Measurements from ENCODE around the gene ADAMTS6. TPM values are rescaled to one million over a fixed set of nuclear protein-coding genes. Genes with fewer than 3 reads are reported as not detected.

The ADAMTS6 gene
- total RNA-seq, 2 experiments from 2014 or later, result 1.6 to 1.7 TPM

- Mint-ChIP-seq H3K4me1 (no peaks in the 10 kb centered on the region), H3K36me3 (ENCODE audit: low read depth) (no peaks in the 10 kb centered on the region), H3K27ac (no peak overlapping the region), H3K9me3 (no peaks in the 10 kb centered on the region), H3K4me3 (no peak overlapping the region), H3K27me3 (no peaks in the 10 kb centered on the region)
- no peak for DNase-seq
- ChIA-PET POLR2A (no interaction called here), CTCF (interaction anchor here (1.2 to 1.7 kb wide), 2 partner anchors 23 to 649 kb away, joined by 3 to 5 read pairs; no protein-coding TSS in a partner anchor)
Observed at GRCh38 chr5:65459995-65460394, 21.7 kb downstream of the ADAMTS6 start.

- ChIA-PET POLR2A (interaction anchor here (0.6 kb wide), 1 partner anchor 220 kb away, joined by 3 read pairs; no protein-coding TSS in a partner anchor), CTCF (no interaction called here)
- Mint-ChIP-seq H3K4me1 (no peaks in the 10 kb centered on the region), H3K9me3 (no peaks in the 10 kb centered on the region), H3K27me3 (no peaks in the 10 kb centered on the region), H3K4me3 (no peak overlapping the region), H3K27ac (no peak overlapping the region), H3K36me3 (ENCODE audit: low read depth) (no peaks in the 10 kb centered on the region)
- DNase-seq, result no peak
Observed at GRCh38 chr5:65455064-65455463, 26.7 kb downstream of the ADAMTS6 start.

- POLR2A ChIA-PET, result no interaction called here
- CTCF ChIA-PET, result no interaction called here
- Mint-ChIP-seq H3K27me3 (no peaks in the 10 kb centered on the region), H3K27ac (no peak overlapping the region), H3K36me3 (ENCODE audit: low read depth) (no peaks in the 10 kb centered on the region), H3K4me3 (no peak overlapping the region), H3K9me3 (no peaks in the 10 kb centered on the region), H3K4me1 (no peaks in the 10 kb centered on the region)
- no peak for DNase-seq
Observed at GRCh38 chr5:65451436-65451835, 30.3 kb downstream of the ADAMTS6 start.

- Mint-ChIP-seq H3K9me3 (no peaks in the 10 kb centered on the region), H3K36me3 (ENCODE audit: low read depth) (no peaks in the 10 kb centered on the region), H3K4me1 (no peaks in the 10 kb centered on the region), H3K4me3 (no peak overlapping the region), H3K27ac (no peak overlapping the region), H3K27me3 (peaks cover 5% of the 10 kb centered on the region)
- CTCF ChIA-PET, result no interaction called here
- no peak for DNase-seq
- POLR2A ChIA-PET, result no interaction called here
Observed at GRCh38 chr5:65446682-65447081, 35.0 kb downstream of the ADAMTS6 start.

- CTCF ChIA-PET, result interaction anchor here (0.7 kb wide), 1 partner anchor 126 kb away, joined by 5 read pairs; no protein-coding TSS in a partner anchor
- Mint-ChIP-seq H3K9me3 (no peaks in the 10 kb centered on the region), H3K4me1 (no peaks in the 10 kb centered on the region), H3K36me3 (ENCODE audit: low read depth) (no peaks in the 10 kb centered on the region), H3K4me3 (no peak overlapping the region), H3K27ac (no peak overlapping the region), H3K27me3 (peaks cover 5% of the 10 kb centered on the region)
- no peak for DNase-seq
- POLR2A ChIA-PET, result no interaction called here
Observed at GRCh38 chr5:65441800-65442199, 39.9 kb downstream of the ADAMTS6 start.

- H3K27me3 Mint-ChIP-seq, result peaks cover 3% of the 10 kb centered on the region
- DNase-seq, result no peak
- H3K4me1 Mint-ChIP-seq, result no peaks in the 10 kb centered on the region
- POLR2A ChIA-PET, result no interaction called here
- H3K4me3 Mint-ChIP-seq, result no peak overlapping the region
- H3K9me3 Mint-ChIP-seq, result no peaks in the 10 kb centered on the region
- no peaks in the 10 kb centered on the region for H3K36me3 Mint-ChIP-seq (ENCODE audit: low read depth)
- H3K27ac Mint-ChIP-seq, result no peak overlapping the region
- CTCF ChIA-PET, result no interaction called here
Observed at GRCh38 chr5:65440456-65440855, 41.3 kb downstream of the ADAMTS6 start.

- POLR2A ChIA-PET, result no interaction called here
Observed at GRCh38 chr5:65434122-65434521, 47.6 kb downstream of the ADAMTS6 start.

GRCh38 chr5:65426656-65427055 lies 55.1 kb downstream of the ADAMTS6 start:
- Mint-ChIP-seq H3K27me3 (no peaks in the 10 kb centered on the region), H3K27ac (no peak overlapping the region), H3K4me3 (no peak overlapping the region), H3K4me1 (no peaks in the 10 kb centered on the region), H3K36me3 (ENCODE audit: low read depth) (no peaks in the 10 kb centered on the region), H3K9me3 (no peaks in the 10 kb centered on the region)
- ChIA-PET CTCF (no interaction called here), POLR2A (no interaction called here)
- DNase-seq, result no peak

More at GRCh38 chr5:65434122-65434521, 47.6 kb downstream of the ADAMTS6 start:
- no peak overlapping the region for H3K4me3 Mint-ChIP-seq
- H3K27ac Mint-ChIP-seq, result no peak overlapping the region
- no peaks in the 10 kb centered on the region for H3K9me3 Mint-ChIP-seq
- H3K36me3 Mint-ChIP-seq (ENCODE audit: low read depth), result no peaks in the 10 kb centered on the region
- no peaks in the 10 kb centered on the region for H3K27me3 Mint-ChIP-seq
- DNase-seq, result no peak
- CTCF ChIA-PET, result no interaction called here
- H3K4me1 Mint-ChIP-seq, result no peaks in the 10 kb centered on the region

- Mint-ChIP-seq H3K9me3 (no peaks in the 10 kb centered on the region), H3K27ac (no peak overlapping the region), H3K4me1 (no peaks in the 10 kb centered on the region), H3K4me3 (no peak overlapping the region), H3K36me3 (ENCODE audit: low read depth) (no peaks in the 10 kb centered on the region), H3K27me3 (no peaks in the 10 kb centered on the region)
- ChIA-PET CTCF (no interaction called here), POLR2A (no interaction called here)
- DNase-seq, result no peak
Observed at GRCh38 chr5:65423623-65424022, 58.1 kb downstream of the ADAMTS6 start.

- no peaks in the 10 kb centered on the region for H3K36me3 Mint-ChIP-seq (ENCODE audit: low read depth)
- H3K4me3 Mint-ChIP-seq, result no peak overlapping the region
- no peaks in the 10 kb centered on the region for H3K9me3 Mint-ChIP-seq
- H3K27me3 Mint-ChIP-seq, result no peaks in the 10 kb centered on the region
- DNase-seq, result no peak
- POLR2A ChIA-PET, result no interaction called here
- no peak overlapping the region for H3K27ac Mint-ChIP-seq
- no peaks in the 10 kb centered on the region for H3K4me1 Mint-ChIP-seq
- CTCF ChIA-PET, result no interaction called here
Observed at GRCh38 chr5:65418661-65419060, 63.1 kb downstream of the ADAMTS6 start.

GRCh38 chr5:65413822-65414221 lies 67.9 kb downstream of the ADAMTS6 start:
- CTCF ChIA-PET, result no interaction called here
- Mint-ChIP-seq H3K27me3 (no peaks in the 10 kb centered on the region), H3K36me3 (ENCODE audit: low read depth) (no peaks in the 10 kb centered on the region), H3K9me3 (no peaks in the 10 kb centered on the region), H3K4me1 (no peaks in the 10 kb centered on the region), H3K27ac (no peak overlapping the region), H3K4me3 (no peak overlapping the region)
- no peak for DNase-seq
- POLR2A ChIA-PET, result no interaction called here

GRCh38 chr5:65412842-65413241 lies 68.9 kb downstream of the ADAMTS6 start:
- H3K36me3 Mint-ChIP-seq (ENCODE audit: low read depth), result no peaks in the 10 kb centered on the region
- no peaks in the 10 kb centered on the region for H3K9me3 Mint-ChIP-seq
- CTCF ChIA-PET, result no interaction called here
- H3K4me3 Mint-ChIP-seq, result no peak overlapping the region
- POLR2A ChIA-PET, result no interaction called here
- H3K27ac Mint-ChIP-seq, result no peak overlapping the region
- H3K4me1 Mint-ChIP-seq, result no peaks in the 10 kb centered on the region
- DNase-seq, result no peak
- no peaks in the 10 kb centered on the region for H3K27me3 Mint-ChIP-seq

- POLR2A ChIA-PET, result no interaction called here
Observed at GRCh38 chr5:65411356-65411755, 70.4 kb downstream of the ADAMTS6 start.

GRCh38 chr5:65395526-65396155 lies 86.1 kb downstream of the ADAMTS6 start:
- H3K4me3 Mint-ChIP-seq, result no peak overlapping the region
- H3K9me3 Mint-ChIP-seq, result no peaks in the 10 kb centered on the region
- ChIA-PET POLR2A (no interaction called here), CTCF (no interaction called here)
- H3K4me1 Mint-ChIP-seq, result no peaks in the 10 kb centered on the region
- DNase-seq, result no peak
- H3K27me3 Mint-ChIP-seq, result peaks cover 2% of the 10 kb centered on the region
- no peaks in the 10 kb centered on the region for H3K36me3 Mint-ChIP-seq (ENCODE audit: low read depth)
- H3K27ac Mint-ChIP-seq, result no peak overlapping the region

More at GRCh38 chr5:65411356-65411755, 70.4 kb downstream of the ADAMTS6 start:
- no peaks in the 10 kb centered on the region for H3K27me3 Mint-ChIP-seq
- no peak for DNase-seq
- H3K27ac Mint-ChIP-seq, result no peak overlapping the region
- H3K9me3 Mint-ChIP-seq, result no peaks in the 10 kb centered on the region
- no peaks in the 10 kb centered on the region for H3K36me3 Mint-ChIP-seq (ENCODE audit: low read depth)
- CTCF ChIA-PET, result no interaction called here
- H3K4me1 Mint-ChIP-seq, result no peaks in the 10 kb centered on the region
- H3K4me3 Mint-ChIP-seq, result no peak overlapping the region

Data from activated CD4-positive, alpha-beta memory T cell treated with anti-CD3 and anti-CD28 coated beads, Interleukin-2, amount 10 ng/mL, durations not matched to agents 7 days and 5 days (primary cell).